Parathyroid adenoma (tissue), 2 donors: ENCODE results near the gene GRIK3.

Experiments
- H2AFZ ChIP-seq: fragments of 300-600 bp; sonication (generic); one replicate; pipeline ENCODE4 v1.7.0; 2017; ENCODE audit warnings: antibody characterized with exemption, mild to moderate bottlenecking
- H3K27ac ChIP-seq: fragments of 300-600 bp; sonication (generic); one replicate; pipeline ENCODE4 v1.7.0; 2017
- H3K27me3 ChIP-seq: fragments of 300-600 bp; sonication (generic); one replicate; pipeline ENCODE4 v1.7.0; 2017; ENCODE audit warnings: low read length; ENCODE audit not compliant: control insufficient read depth, insufficient read depth
- H3K36me3 ChIP-seq: fragments of 300-600 bp; sonication (generic); one replicate; pipeline ENCODE4 v1.7.0; 2017; ENCODE audit warnings: low read length; ENCODE audit not compliant: control insufficient read depth, insufficient read depth
- H3K4me1 ChIP-seq: fragments of 300-600 bp; sonication (generic); one replicate; pipeline ENCODE4 v1.7.0; 2017; ENCODE audit warnings: control low read depth
- H3K4me2 ChIP-seq: fragments of 300-600 bp; sonication (generic); one replicate; pipeline ENCODE4 v1.7.0; 2017; ENCODE audit warnings: low read length
- H3K4me3 ChIP-seq: fragments of 300-600 bp; sonication (generic); one replicate; pipeline ENCODE4 v1.7.0; 2017; ENCODE audit warnings: low read depth, low read length
- H3K79me2 ChIP-seq: fragments of 300-600 bp; sonication (generic); one replicate; pipeline ENCODE4 v1.7.0; 2017; ENCODE audit warnings: control low read depth
- H3K9ac ChIP-seq: fragments of 300-600 bp; sonication (generic); one replicate; pipeline ENCODE4 v1.7.0; 2017; ENCODE audit warnings: mild to moderate bottlenecking
- H3K9me3 ChIP-seq: fragments of 300-600 bp; sonication (generic); one replicate; pipeline ENCODE4 v1.7.0; 2017; ENCODE audit warnings: low read length; ENCODE audit not compliant: control insufficient read depth
- TF ChIP-seq, protein P1 (sequence below): fragments of 300-600 bp; sonication (generic); IDR thresholded peaks from one replicate; pipeline ENCODE4 v1.7.0; 2017; ENCODE audit warnings: antibody characterized with exemption, mild to moderate bottlenecking
- donor health status: primary hyperparathyroidism.

GRIK3 gene

DNA sequence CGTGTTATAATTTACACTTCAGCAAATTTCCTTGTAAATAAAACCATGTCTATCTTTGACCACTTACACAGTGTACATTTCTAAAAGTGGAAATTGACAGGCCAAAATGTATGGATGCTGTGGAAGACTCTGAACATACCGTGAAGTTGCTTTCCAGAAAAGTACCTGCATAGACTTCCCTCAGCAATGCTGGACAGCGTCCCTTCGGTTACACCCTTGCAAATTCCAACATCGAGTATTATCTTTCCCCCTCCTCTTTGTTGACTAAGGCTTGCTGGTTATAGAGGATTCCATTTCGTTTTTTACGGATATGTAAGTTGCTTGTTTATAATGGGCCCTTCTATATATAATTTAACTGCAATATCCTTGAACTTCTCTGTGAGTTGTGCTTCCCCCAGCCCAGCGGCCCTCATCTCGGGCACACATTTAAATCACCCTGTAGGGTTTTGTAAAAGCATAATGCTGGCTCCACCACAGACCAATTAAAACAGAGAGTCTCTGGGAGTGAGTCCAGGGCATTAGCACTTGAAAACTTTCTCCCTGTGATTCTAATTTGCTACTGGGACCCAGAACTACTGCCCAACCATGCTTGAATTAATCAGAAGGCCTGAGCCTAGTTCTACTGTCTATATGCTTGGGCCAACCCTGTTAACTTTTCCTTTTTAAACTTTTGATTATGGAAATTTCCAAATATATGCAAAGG lies 230.3 kb downstream of the GRIK3 start:
- TF ChIP-seq, protein P1, sequence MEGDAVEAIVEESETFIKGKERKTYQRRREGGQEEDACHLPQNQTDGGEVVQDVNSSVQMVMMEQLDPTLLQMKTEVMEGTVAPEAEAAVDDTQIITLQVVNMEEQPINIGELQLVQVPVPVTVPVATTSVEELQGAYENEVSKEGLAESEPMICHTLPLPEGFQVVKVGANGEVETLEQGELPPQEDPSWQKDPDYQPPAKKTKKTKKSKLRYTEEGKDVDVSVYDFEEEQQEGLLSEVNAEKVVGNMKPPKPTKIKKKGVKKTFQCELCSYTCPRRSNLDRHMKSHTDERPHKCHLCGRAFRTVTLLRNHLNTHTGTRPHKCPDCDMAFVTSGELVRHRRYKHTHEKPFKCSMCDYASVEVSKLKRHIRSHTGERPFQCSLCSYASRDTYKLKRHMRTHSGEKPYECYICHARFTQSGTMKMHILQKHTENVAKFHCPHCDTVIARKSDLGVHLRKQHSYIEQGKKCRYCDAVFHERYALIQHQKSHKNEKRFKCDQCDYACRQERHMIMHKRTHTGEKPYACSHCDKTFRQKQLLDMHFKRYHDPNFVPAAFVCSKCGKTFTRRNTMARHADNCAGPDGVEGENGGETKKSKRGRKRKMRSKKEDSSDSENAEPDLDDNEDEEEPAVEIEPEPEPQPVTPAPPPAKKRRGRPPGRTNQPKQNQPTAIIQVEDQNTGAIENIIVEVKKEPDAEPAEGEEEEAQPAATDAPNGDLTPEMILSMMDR, result no peak
- no peaks in the 10 kb centered on the region for H3K4me1 ChIP-seq

DNA sequence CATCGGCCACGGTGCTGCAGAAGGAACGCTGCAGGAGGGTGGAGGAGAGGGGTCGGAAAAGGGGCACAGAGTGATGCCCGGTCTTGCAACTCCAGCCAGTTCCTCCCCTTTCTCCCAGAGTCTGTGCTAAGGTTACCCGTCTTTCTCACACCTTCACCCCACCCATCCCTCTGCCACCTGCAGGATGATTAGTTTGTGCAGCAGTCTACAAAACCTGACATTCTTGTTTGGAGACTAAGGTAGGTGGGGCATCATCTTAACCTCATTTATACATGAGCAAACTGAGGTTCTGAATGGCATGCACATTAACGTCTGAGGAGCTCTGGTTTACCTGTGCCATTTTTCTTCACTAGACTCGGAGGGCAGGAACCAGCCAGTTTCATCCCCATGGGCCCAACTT lies 232.3 kb downstream of the GRIK3 start:
- Histone ChIP-seq H2AFZ (no peak overlapping the region), H3K9me3 (no peaks in the 10 kb centered on the region)

More for the DNA sequence above, 230.3 kb downstream of the GRIK3 start:
- no peaks in the 10 kb centered on the region for H3K27me3 ChIP-seq
- no peaks in the 10 kb centered on the region for H3K36me3 ChIP-seq
- no peak overlapping the region for H2AFZ ChIP-seq
- H3K9me3 ChIP-seq, result no peaks in the 10 kb centered on the region
- H3K9ac ChIP-seq, result no peak overlapping the region
- no peaks in the 10 kb centered on the region for H3K79me2 ChIP-seq
- no peak overlapping the region for H3K4me3 ChIP-seq
- no peak overlapping the region for H3K4me2 ChIP-seq
- no peak overlapping the region for H3K27ac ChIP-seq

DNA sequence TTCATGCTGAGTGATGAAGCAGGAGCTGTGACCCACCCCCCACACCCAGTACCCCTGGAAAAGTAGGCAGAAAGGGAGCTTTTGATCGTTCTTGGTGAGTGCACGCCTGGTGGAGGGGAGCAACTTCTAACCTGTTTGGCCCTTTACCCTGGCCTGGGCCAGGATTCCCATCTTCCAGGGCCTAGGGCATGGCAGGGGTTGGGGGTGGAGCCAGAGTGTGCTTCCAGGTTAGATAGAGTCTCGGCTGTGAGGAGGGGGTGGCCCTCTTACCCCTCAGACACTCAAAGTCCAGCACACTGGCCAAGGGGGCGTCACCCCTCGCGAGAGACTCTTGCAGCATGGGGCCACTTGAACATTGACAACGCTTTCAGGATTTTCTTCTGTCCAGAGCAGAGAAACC lies 236.6 kb downstream of the GRIK3 start:
- Histone ChIP-seq H3K9ac (no peak overlapping the region), H3K4me2 (no peak overlapping the region), H3K79me2 (no peaks in the 10 kb centered on the region), H2AFZ (no peak overlapping the region), H3K4me3 (no peak overlapping the region), H3K9me3 (no peaks in the 10 kb centered on the region), H3K27me3 (no peaks in the 10 kb centered on the region), H3K36me3 (no peaks in the 10 kb centered on the region), H3K4me1 (no peaks in the 10 kb centered on the region), H3K27ac (no peak overlapping the region)
- TF ChIP-seq, protein P1, result no peak

More for the DNA sequence above, 232.3 kb downstream of the GRIK3 start:
- H3K27me3 ChIP-seq, result no peaks in the 10 kb centered on the region
- H3K4me2 ChIP-seq, result no peak overlapping the region
- H3K27ac ChIP-seq, result no peak overlapping the region
- H3K9ac ChIP-seq, result no peak overlapping the region
- H3K36me3 ChIP-seq, result no peaks in the 10 kb centered on the region
- no peaks in the 10 kb centered on the region for H3K79me2 ChIP-seq
- H3K4me1 ChIP-seq, result no peaks in the 10 kb centered on the region
- no peak overlapping the region for H3K4me3 ChIP-seq
- TF ChIP-seq, protein P1, result no peak

DNA sequence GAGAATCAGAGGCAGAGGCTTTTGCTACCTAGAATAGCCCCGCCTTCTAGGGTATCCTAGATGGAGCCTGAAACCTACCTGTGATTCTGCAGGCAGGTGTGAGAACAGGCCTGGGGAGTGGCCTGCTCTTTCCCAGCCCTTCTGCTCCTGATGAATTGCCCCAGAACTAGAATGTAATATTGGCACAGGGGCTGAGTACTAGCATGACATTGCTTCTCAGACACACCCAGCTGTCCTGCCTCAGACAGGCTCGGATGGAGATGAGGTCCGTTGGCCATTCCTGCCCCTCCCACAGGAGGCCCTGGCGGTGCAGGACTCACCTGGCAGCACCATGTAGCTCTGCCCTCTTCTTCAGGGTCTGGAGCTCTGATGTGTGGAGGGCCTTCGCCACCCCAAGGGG lies 237.6 kb downstream of the GRIK3 start:
- H3K9me3 ChIP-seq, result no peaks in the 10 kb centered on the region
- no peaks in the 10 kb centered on the region for H3K36me3 ChIP-seq
- H3K27ac ChIP-seq, result no peak overlapping the region
- TF ChIP-seq, protein P1, result no peak
- no peak overlapping the region for H2AFZ ChIP-seq
- H3K9ac ChIP-seq, result no peak overlapping the region
- H3K4me1 ChIP-seq, result no peaks in the 10 kb centered on the region
- H3K27me3 ChIP-seq, result no peaks in the 10 kb centered on the region
- H3K4me2 ChIP-seq, result no peak overlapping the region
- no peak overlapping the region for H3K4me3 ChIP-seq
- H3K79me2 ChIP-seq, result no peaks in the 10 kb centered on the region

DNA sequence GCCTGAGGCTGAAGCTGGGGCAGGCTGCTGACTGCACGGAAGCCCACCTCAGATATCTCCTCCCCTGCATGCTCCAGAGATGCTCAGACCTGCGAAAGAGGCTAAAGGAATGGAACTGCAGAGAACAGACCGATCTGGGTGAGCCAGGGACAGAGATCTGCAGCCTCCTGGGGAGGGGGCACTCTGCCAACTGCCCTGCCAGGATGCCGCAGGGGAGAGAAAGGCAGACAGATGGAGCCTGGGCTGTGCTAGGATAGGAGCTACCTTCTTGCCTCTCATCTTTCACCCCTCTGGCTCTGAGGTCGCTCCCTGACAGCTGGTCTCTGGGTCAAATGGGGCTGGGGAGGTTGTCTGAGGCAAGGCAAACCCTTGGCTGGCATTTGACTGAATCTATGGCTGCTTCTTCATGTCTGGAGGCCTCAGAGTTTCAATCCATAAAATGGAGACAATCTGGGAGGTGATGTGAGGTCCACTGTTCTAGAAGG lies 238.2 kb downstream of the GRIK3 start:
- H3K27ac ChIP-seq, result no peak overlapping the region
- no peak overlapping the region for H3K4me2 ChIP-seq
- no peaks in the 10 kb centered on the region for H3K36me3 ChIP-seq
- H3K4me3 ChIP-seq, result no peak overlapping the region
- H3K27me3 ChIP-seq, result no peaks in the 10 kb centered on the region
- H2AFZ ChIP-seq, result no peak overlapping the region
- no peaks in the 10 kb centered on the region for H3K79me2 ChIP-seq
- H3K9ac ChIP-seq, result no peak overlapping the region
- H3K9me3 ChIP-seq, result no peaks in the 10 kb centered on the region
- no peaks in the 10 kb centered on the region for H3K4me1 ChIP-seq
- TF ChIP-seq, protein P1, result no peak
